PC-9 (cell line): ENCODE data around the gene TREML4. TPM values are rescaled to one million over a fixed set of nuclear protein-coding genes. Genes with fewer than 3 reads are reported as not detected.

Source experiments
- BruUV-seq: library from RNA; stranded (reverse); fragments of 400-500 nt; replicated peaks from 2 replicates; lab custom pipeline; 2021; lab: Mats Ljungman, UMichigan
- CTCF ChIA-PET: fragments of 300-600 bp; sonication (Branson Sonifier 250); formaldehyde crosslinking; loops from one replicate; lab custom pipeline; 2022; ENCODE audit warnings: antibody characterized with exemption; lab: Charles Lee
- POLR2A ChIA-PET: fragments of 300-600 bp; sonication (Branson Sonifier 250); formaldehyde crosslinking; loops from one replicate; lab custom pipeline; 2022; ENCODE audit warnings: antibody characterized with exemption; ENCODE audit not compliant: unreplicated experiment; lab: Charles Lee
- DNase-seq, 2 experiments: peaks; one replicate each; pipeline versions ENCODE4 v3.0.0 to v3.0.0-alpha.2; 2015 to 2022; ENCODE audit warnings: mixed read lengths in 1 of 2
- H2AFZ ChIP-seq: fragments of 200-600 bp; sonication (generic); 2 replicates; pipeline ENCODE4 v1.8.1; 2017; ENCODE audit warnings: antibody characterized with exemption
- H3F3A ChIP-seq: fragments of 200-600 bp; sonication (generic); 2 replicates; pipeline ENCODE4 v1.8.1; 2017; ENCODE audit warnings: antibody characterized with exemption, mild to moderate bottlenecking, low read depth; ENCODE audit not compliant: insufficient read depth
- H3K27ac ChIP-seq: fragments of 200-600 bp; sonication (generic); 2 replicates; pipeline ENCODE4 v1.6.1; 2016; ENCODE audit warnings: mixed run types
- H3K27me3 ChIP-seq: fragments of 200-600 bp; sonication (generic); 2 replicates; pipeline ENCODE4 v1.6.1; 2016; ENCODE audit warnings: low read depth, mixed run types; ENCODE audit not compliant: insufficient read depth
- H3K36me3 ChIP-seq: fragments of 200-600 bp; sonication (generic); 2 replicates; pipeline ENCODE4 v1.6.1; 2016; ENCODE audit warnings: low read depth, mixed run types
- H3K4me1 ChIP-seq: fragments of 200-600 bp; sonication (generic); replicated peaks from 2 replicates; pipeline ENCODE4 v1.6.1; 2016; ENCODE audit warnings: mixed run types; ENCODE audit not compliant: insufficient read depth
- H3K4me2 ChIP-seq: fragments of 200-600 bp; sonication (generic); 2 replicates; pipeline ENCODE4 v1.6.1; 2017; ENCODE audit warnings: mixed run types
- H3K4me3 ChIP-seq: fragments of 200-600 bp; sonication (generic); 2 replicates; pipeline ENCODE4 v1.6.1; 2016; ENCODE audit warnings: mixed run types
- H3K79me2 ChIP-seq: fragments of 200-600 bp; sonication (generic); 2 replicates; pipeline ENCODE4 v1.6.1; 2017; ENCODE audit warnings: low read depth, mixed run types
- H3K9me2 ChIP-seq: fragments of 200-600 bp; sonication (generic); 2 replicates; pipeline ENCODE4 v1.8.1; 2017; ENCODE audit warnings: mild to moderate bottlenecking; ENCODE audit not compliant: insufficient read depth
- H3K9me3 ChIP-seq: fragments of 200-600 bp; sonication (generic); 2 replicates; pipeline ENCODE4 v1.8.1; 2016; ENCODE audit warnings: low read depth; ENCODE audit not compliant: insufficient read depth
- H4K20me1 ChIP-seq: fragments of 200-600 bp; sonication (generic); 2 replicates; pipeline ENCODE4 v1.8.1; 2017; ENCODE audit not compliant: insufficient read depth
- CTCF ChIP-seq: fragments of 200-600 bp; sonication (generic); conservative IDR thresholded peaks from 2 replicates; pipeline ENCODE4 v1.6.1; 2017; ENCODE audit warnings: mixed run types, antibody characterized with exemption, mild to moderate bottlenecking, moderate library complexity
- EZH2 ChIP-seq: fragments of 200-600 bp; sonication (generic); IDR thresholded peaks from 2 replicates; pipeline ENCODE4 v1.8.0; 2017; ENCODE audit warnings: antibody characterized with exemption, low read depth
- intact Hi-C: fragments of 100-400 bp; cut with micrococcal nuclease; formaldehyde crosslinking; loops from one replicate; pipeline ENCODE4 v1.10.0; 2022; ENCODE audit not compliant: unreplicated experiment
- total RNA-seq: library from RNA; stranded (reverse); gene quantifications from 2 replicates; pipeline ENCODE4 v1.2.3, GENCODE V29; 2021

TREML4 gene
- total RNA-seq, 1 experiment from 2014 or later, result not detected

GRCh38 chr6:41263267-41263666 is 35.1 kb downstream of the TREML4 start:
- Histone ChIP-seq H3K27me3 (no peaks in the 10 kb centered on the region), H3F3A (no peaks in the 10 kb centered on the region), H3K4me2 (no peak overlapping the region), H3K9me3 (peaks cover 5% of the 10 kb centered on the region; the same call in 1 of the 2 replicates), H3K9me2 (no peaks in the 10 kb centered on the region), H3K36me3 (no peaks in the 10 kb centered on the region), H4K20me1 (no peaks in the 10 kb centered on the region), H3K4me3 (no peak overlapping the region), H3K79me2 (no peaks in the 10 kb centered on the region), H3K4me1 (no peaks in the 10 kb centered on the region), H2AFZ (no peak overlapping the region), H3K27ac (no peak overlapping the region)
- DNase-seq, result no peak
- ChIA-PET POLR2A (no interaction called here), CTCF (no interaction called here)
- no TSS peak for BruUV-seq
- TF ChIP-seq EZH2 (no peak), CTCF (no peak)
- intact Hi-C loops, result no loop called here

- Histone ChIP-seq H3K27ac (no peak overlapping the region), H3K79me2 (no peaks in the 10 kb centered on the region), H3K36me3 (no peaks in the 10 kb centered on the region), H2AFZ (no peak overlapping the region), H3K4me3 (no peak overlapping the region), H4K20me1 (no peaks in the 10 kb centered on the region), H3K9me2 (no peaks in the 10 kb centered on the region), H3K4me1 (no peaks in the 10 kb centered on the region), H3K9me3 (peaks cover 5% of the 10 kb centered on the region; the same call in 1 of the 2 replicates), H3K4me2 (no peak overlapping the region), H3K27me3 (peaks cover 8% of the 10 kb centered on the region; the same call in 1 of the 2 replicates), H3F3A (no peaks in the 10 kb centered on the region)
- no peak for DNase-seq
- CTCF ChIA-PET, result no interaction called here
- TF ChIP-seq EZH2, result no peak
- TF ChIP-seq CTCF, result no peak
- BruUV-seq, result no TSS peak
- POLR2A ChIA-PET, result no interaction called here
- intact Hi-C loops, result no loop called here
These were observed 38.4 kb downstream of the TREML4 start for GRCh38 chr6:41266541-41266940.

- Histone ChIP-seq H3K79me2 (no peaks in the 10 kb centered on the region), H3K9me3 (peaks cover 2% of the 10 kb centered on the region; the same call in 1 of the 2 replicates), H3K27ac (no peak overlapping the region), H3F3A (no peaks in the 10 kb centered on the region), H3K9me2 (no peaks in the 10 kb centered on the region), H3K36me3 (no peaks in the 10 kb centered on the region), H2AFZ (no peak overlapping the region), H3K4me1 (no peaks in the 10 kb centered on the region), H3K27me3 (peaks cover 12% of the 10 kb centered on the region; the same call in 1 of the 2 replicates), H3K4me2 (no peak overlapping the region), H3K4me3 (no peak overlapping the region), H4K20me1 (no peaks in the 10 kb centered on the region)
- DNase-seq, result no peak
- ChIA-PET POLR2A (no interaction called here), CTCF (no interaction called here)
- no TSS peak for BruUV-seq
- intact Hi-C loops, result no loop called here
- TF ChIP-seq CTCF, result no peak
- TF ChIP-seq EZH2, result no peak
These were observed 40.3 kb downstream of the TREML4 start for GRCh38 chr6:41268478-41268877.
